ENCODE results near the gene GRIK4. TPM values are rescaled to one million over a fixed set of nuclear protein-coding genes. Genes with fewer than 3 reads are reported as not detected.

The GRIK4 gene
- polyA plus RNA-seq, 1 of the 3 experiments (the other 2 are of a cell fraction) = 0.03 TPM

GRCh38 chr11:120668537-120668936 is 157.0 kb downstream of the GRIK4 start:
- H3K27ac ChIP-seq (ENCODE audit: low read depth in 2 of 2, low read length in 1 of 2) = no peak overlapping the region
- H4K20me1 ChIP-seq (ENCODE audit: insufficient read depth) = no peaks in the 10 kb centered on the region
- no peak overlapping the region for H3K4me2 ChIP-seq
- no peak overlapping the region for H3K9ac ChIP-seq
- no peaks in the 10 kb centered on the region; a peak in 1 of 4 replicates for H3K4me1 ChIP-seq (ENCODE audit: control insufficient read depth in 1 of 2, insufficient read depth in 2 of 2, low read depth in 1 of 2, low read length in 1 of 2)
- no peaks in the 10 kb centered on the region for H3K9me3 ChIP-seq
- ChIA-PET POLR2A (no interaction called here), CTCF (interaction anchor here (0.6 to 5.3 kb wide), 2 partner anchors 17 to 133 kb away, joined by 3 to 23 read pairs; no protein-coding TSS in a partner anchor)
- no peak overlapping the region for H2AFZ ChIP-seq (ENCODE audit: low read depth)
- TF ChIP-seq, protein P1, sequence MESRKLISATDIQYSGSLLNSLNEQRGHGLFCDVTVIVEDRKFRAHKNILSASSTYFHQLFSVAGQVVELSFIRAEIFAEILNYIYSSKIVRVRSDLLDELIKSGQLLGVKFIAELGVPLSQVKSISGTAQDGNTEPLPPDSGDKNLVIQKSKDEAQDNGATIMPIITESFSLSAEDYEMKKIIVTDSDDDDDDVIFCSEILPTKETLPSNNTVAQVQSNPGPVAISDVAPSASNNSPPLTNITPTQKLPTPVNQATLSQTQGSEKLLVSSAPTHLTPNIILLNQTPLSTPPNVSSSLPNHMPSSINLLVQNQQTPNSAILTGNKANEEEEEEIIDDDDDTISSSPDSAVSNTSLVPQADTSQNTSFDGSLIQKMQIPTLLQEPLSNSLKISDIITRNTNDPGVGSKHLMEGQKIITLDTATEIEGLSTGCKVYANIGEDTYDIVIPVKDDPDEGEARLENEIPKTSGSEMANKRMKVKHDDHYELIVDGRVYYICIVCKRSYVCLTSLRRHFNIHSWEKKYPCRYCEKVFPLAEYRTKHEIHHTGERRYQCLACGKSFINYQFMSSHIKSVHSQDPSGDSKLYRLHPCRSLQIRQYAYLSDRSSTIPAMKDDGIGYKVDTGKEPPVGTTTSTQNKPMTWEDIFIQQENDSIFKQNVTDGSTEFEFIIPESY (IDR thresholded peaks at IDR 0.05; ENCODE audit: borderline replicate concordance, low read depth) = no peak
- WGBS (ENCODE audit: low lambda C conversion rate) = 39% methylated on average over 4 of the region's 4 CpGs
- H3K36me3 ChIP-seq (replicated peaks in 1 of 2; ENCODE audit: control insufficient read depth in 1 of 2, insufficient read depth in 2 of 2, low read length in 1 of 2) = no peaks in the 10 kb centered on the region
- H3F3A ChIP-seq (replicated peaks; ENCODE audit: insufficient read depth) = no peaks in the 10 kb centered on the region
- no peak overlapping the region for H3K4me3 ChIP-seq (ENCODE audit: low read depth in 2 of 2, low read length in 1 of 2)
- no peaks in the 10 kb centered on the region for H3K9me2 ChIP-seq
- no peaks in the 10 kb centered on the region; the same call in 1 of the 2 replicates for H3K27me3 ChIP-seq (ENCODE audit: insufficient read depth)
- no peak for DNase-seq
- H3K79me2 ChIP-seq (ENCODE audit: insufficient read depth) = no peaks in the 10 kb centered on the region

DNA sequence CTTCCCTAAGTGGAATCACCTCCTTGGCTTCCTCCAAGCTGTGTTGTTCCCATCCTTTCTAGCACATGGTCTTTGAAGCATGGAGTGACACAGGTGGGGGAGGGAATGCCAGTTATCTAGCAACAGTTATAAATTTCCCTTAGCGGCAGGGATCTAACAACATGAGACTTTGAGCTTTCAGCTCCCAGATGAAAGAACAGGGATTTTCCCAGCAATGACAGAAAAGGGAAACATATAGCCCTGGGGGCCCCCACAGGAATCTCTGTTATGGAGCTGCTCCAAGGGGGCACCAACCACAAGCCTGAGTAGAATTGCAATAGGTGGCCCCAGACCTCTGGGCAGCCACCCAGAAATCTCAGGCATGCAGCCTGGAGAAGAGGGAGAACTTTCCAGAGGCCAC is 163.0 kb downstream of the GRIK4 start:
- Histone ChIP-seq H3K4me1 (ENCODE audit: control insufficient read depth in 1 of 2, insufficient read depth in 2 of 2, low read depth in 1 of 2, low read length in 1 of 2) (peaks cover 0 to 3% of the 10 kb centered on the region in 2 experiments; a peak in 1 of 4 replicates), H3K9me2 (no peaks in the 10 kb centered on the region), H3K4me3 (ENCODE audit: low read depth in 2 of 2, low read length in 1 of 2) (no peak overlapping the region), H3K9ac (no peak overlapping the region), H4K20me1 (ENCODE audit: insufficient read depth) (no peaks in the 10 kb centered on the region), H3K27ac (ENCODE audit: low read depth in 2 of 2, low read length in 1 of 2) (no peak overlapping the region), H3K9me3 (no peaks in the 10 kb centered on the region), H3K79me2 (ENCODE audit: insufficient read depth) (no peaks in the 10 kb centered on the region), H3K36me3 (replicated peaks in 1 of 2; ENCODE audit: control insufficient read depth in 1 of 2, insufficient read depth in 2 of 2, low read length in 1 of 2) (no peaks in the 10 kb centered on the region), H3K4me2 (no peak overlapping the region), H2AFZ (ENCODE audit: low read depth) (no peak overlapping the region), H3K27me3 (ENCODE audit: insufficient read depth) (no peaks in the 10 kb centered on the region), H3F3A (replicated peaks; ENCODE audit: insufficient read depth) (no peaks in the 10 kb centered on the region)
- POLR2A ChIA-PET = no interaction called here
- CTCF ChIA-PET = interaction anchor here (1.3 to 2.7 kb wide), 4 partner anchors 11 to 163 kb away, joined by 3 to 26 read pairs (median 5); partner anchors contain the start of gene GRIK4
- no peak for DNase-seq
- TF ChIP-seq, protein P2, sequence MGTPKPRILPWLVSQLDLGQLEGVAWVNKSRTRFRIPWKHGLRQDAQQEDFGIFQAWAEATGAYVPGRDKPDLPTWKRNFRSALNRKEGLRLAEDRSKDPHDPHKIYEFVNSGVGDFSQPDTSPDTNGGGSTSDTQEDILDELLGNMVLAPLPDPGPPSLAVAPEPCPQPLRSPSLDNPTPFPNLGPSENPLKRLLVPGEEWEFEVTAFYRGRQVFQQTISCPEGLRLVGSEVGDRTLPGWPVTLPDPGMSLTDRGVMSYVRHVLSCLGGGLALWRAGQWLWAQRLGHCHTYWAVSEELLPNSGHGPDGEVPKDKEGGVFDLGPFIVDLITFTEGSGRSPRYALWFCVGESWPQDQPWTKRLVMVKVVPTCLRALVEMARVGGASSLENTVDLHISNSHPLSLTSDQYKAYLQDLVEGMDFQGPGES (IDR thresholded peaks at IDR 0.05; ENCODE audit: low read depth, low read length) = no peak
- no peak for TF ChIP-seq RXRA (IDR thresholded peaks at IDR 0.05; ENCODE audit: borderline replicate concordance, low read depth)
- TF ChIP-seq TAF1 (IDR thresholded peaks at IDR 0.05; ENCODE audit: borderline replicate concordance, low read depth, low read length) = no peak
- TF ChIP-seq, protein P3, sequence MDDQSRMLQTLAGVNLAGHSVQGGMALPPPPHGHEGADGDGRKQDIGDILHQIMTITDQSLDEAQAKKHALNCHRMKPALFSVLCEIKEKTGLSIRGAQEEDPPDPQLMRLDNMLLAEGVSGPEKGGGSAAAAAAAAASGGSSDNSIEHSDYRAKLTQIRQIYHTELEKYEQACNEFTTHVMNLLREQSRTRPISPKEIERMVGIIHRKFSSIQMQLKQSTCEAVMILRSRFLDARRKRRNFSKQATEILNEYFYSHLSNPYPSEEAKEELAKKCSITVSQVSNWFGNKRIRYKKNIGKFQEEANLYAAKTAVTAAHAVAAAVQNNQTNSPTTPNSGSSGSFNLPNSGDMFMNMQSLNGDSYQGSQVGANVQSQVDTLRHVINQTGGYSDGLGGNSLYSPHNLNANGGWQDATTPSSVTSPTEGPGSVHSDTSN (IDR thresholded peaks at IDR 0.05) = no peak
- no peak for TF ChIP-seq FOXM1 (IDR thresholded peaks at IDR 0.05; ENCODE audit: low read depth)
- no peak for TF ChIP-seq MXI1 (IDR thresholded peaks at IDR 0.05; ENCODE audit: low read depth, low read length)
- no peak for TF ChIP-seq ELF1 (IDR thresholded peaks at IDR 0.05)
- TF ChIP-seq CHD2 (IDR thresholded peaks at IDR 0.05; ENCODE audit: low read length, partially characterized antibody) = no peak
- no peak for TF ChIP-seq FOSL2 (IDR thresholded peaks at IDR 0.05; ENCODE audit: borderline replicate concordance, low read depth)
- WGBS (ENCODE audit: low lambda C conversion rate) = 67% methylated on average over 1 of the region's 1 CpG

Data from SK-N-SH (cell line).